Panc1 (cell line): ENCODE results near the gene ELOB. TPM values are rescaled to one million over a fixed set of nuclear protein-coding genes. Genes with fewer than 3 reads are reported as not detected.

ENCODE experiments used
- ATAC-seq: fragments of 200-7000 bp; cut with Tn5 transposase; 2 replicates; pipeline ENCODE4 v1.9.1; 2020; ENCODE audit warnings: mild to moderate bottlenecking, moderate library complexity
- BruUV-seq: library from RNA; stranded (reverse); fragments of 400-500 nt; replicated peaks from 2 replicates; lab custom pipeline; 2021; lab: Mats Ljungman, UMichigan
- CTCF ChIA-PET: fragments of 300-600 bp; sonication (Branson Sonifier 250); formaldehyde crosslinking; loops from one replicate; lab custom pipeline; 2022; ENCODE audit warnings: antibody characterized with exemption; lab: Charles Lee
- POLR2A ChIA-PET: fragments of 300-600 bp; sonication (Branson Sonifier 250); formaldehyde crosslinking; loops from one replicate; lab custom pipeline; 2022; ENCODE audit warnings: antibody characterized with exemption; lab: Charles Lee
- DNase-seq: peaks from one replicate; pipeline ENCODE4 v3.0.0-alpha.2; 2010; ENCODE audit warnings: low read depth, low spot score
- H3K27ac ChIP-seq: 2 replicates; pipeline ENCODE4 v1.5.1; 2011; ENCODE audit warnings: mild to moderate bottlenecking, low read length, inconsistent platforms
- H3K27me3 ChIP-seq: fragments of 200-500 bp; sonication (Bioruptor generic); 2 replicates; pipeline ENCODE4 v1.6.0; 2014; ENCODE audit warnings: low read length, inconsistent platforms; ENCODE audit not compliant: control insufficient read depth, insufficient read depth
- H3K36me3 ChIP-seq: fragments of 200-500 bp; sonication (Bioruptor generic); 2 replicates; pipeline ENCODE4 v1.5.1; 2014; ENCODE audit warnings: inconsistent platforms, mild to moderate bottlenecking, low read length, moderate library complexity; ENCODE audit not compliant: control insufficient read depth, insufficient read depth
- H3K4me1 ChIP-seq: 2 replicates; pipeline ENCODE4 v1.5.1; 2011; ENCODE audit warnings: inconsistent platforms, mild to moderate bottlenecking, low read length, moderate library complexity; ENCODE audit not compliant: control insufficient read depth, insufficient read depth
- H3K4me3 ChIP-seq, 2 experiments: 2 replicates each; pipeline ENCODE4 v1.5.1; 2011 to 2012; ENCODE audit warnings: low read depth in 2 of 2, low read length in 2 of 2, mild to moderate bottlenecking in 2 of 2, inconsistent platforms in 1 of 2, moderate library complexity in 1 of 2
- H3K9me3 ChIP-seq: fragments of 200-500 bp; sonication (Bioruptor generic); 2 replicates; pipeline ENCODE4 v1.5.1; 2014; ENCODE audit warnings: low read depth, mild to moderate bottlenecking, inconsistent platforms, low read length, moderate library complexity; ENCODE audit not compliant: control insufficient read depth, insufficient read depth
- CTCF ChIP-seq: fragments of 450-650 bp; IDR thresholded peaks from 2 replicates; pipeline ENCODE4 v1.5.1; 2017; ENCODE audit warnings: mild to moderate bottlenecking
- POLR2AphosphoS5 ChIP-seq: IDR thresholded peaks from 2 replicates; pipeline ENCODE4 v1.6.1; 2012; ENCODE audit warnings: mild to moderate bottlenecking, low read depth, low read length, moderate library complexity
- REST ChIP-seq, 2 experiments: IDR thresholded peaks; 2 replicates each; pipeline ENCODE4 v1.6.1; 2011 to 2012; ENCODE audit warnings: low read depth in 2 of 2, control low read depth in 1 of 2, low read length in 1 of 2, mild to moderate bottlenecking in 1 of 2, moderate library complexity in 1 of 2; ENCODE audit not compliant: insufficient read depth in 1 of 2
- SIN3A ChIP-seq: IDR thresholded peaks from 2 replicates; pipeline ENCODE4 v1.6.1; 2012; ENCODE audit warnings: low read depth, mild to moderate bottlenecking, low read length, moderate library complexity, borderline replicate concordance; ENCODE audit not compliant: insufficient read depth
- TCF7L2 ChIP-seq: IDR thresholded peaks from 2 replicates; pipeline ENCODE4 v1.6.1; 2011; ENCODE audit warnings: mild to moderate bottlenecking, low read depth, low read length, inconsistent platforms
- in situ Hi-C: cut with HindIII; loops from 2 replicates; pipeline ENCODE4 v1.10.0; 2016; ENCODE audit warnings: low sequenced_read_pairs, low pct_unique_long_range_greater_than_20kb
- intact Hi-C: fragments of 100-400 bp; cut with micrococcal nuclease; formaldehyde crosslinking; loops from one replicate; pipeline ENCODE4 v1.10.0; 2022; ENCODE audit not compliant: unreplicated experiment
- total RNA-seq: library from RNA; stranded (reverse); gene quantifications from one replicate; pipeline ENCODE4 v1.2.1, GENCODE V29; 2021; ENCODE audit not compliant: unreplicated experiment

ELOB gene
- total RNA-seq, 1 experiment from 2014 or later: 642 TPM

- BruUV-seq: no TSS peak
- ATAC-seq (peak; percentile 20; the same call in 1 of the 2 replicates), DNase-seq (no peak)
- Histone ChIP-seq H3K9me3 (no peaks in the 10 kb centered on the region), H3K27me3 (no peaks in the 10 kb centered on the region), H3K4me3 (no peak overlapping the region), H3K27ac (peak overlapping the region; percentile 46; the same call in 1 of the 2 replicates), H3K36me3 (no peaks in the 10 kb centered on the region), H3K4me1 (peaks cover 10% of the 10 kb centered on the region; the same call in 1 of the 2 replicates)
- in situ Hi-C loops (no loop called here), intact Hi-C loops (no loop called here)
- TF ChIP-seq REST (IDR thresholded peaks at IDR 0.05; ENCODE audit: insufficient read depth in 1 of 2, low read depth in 2 of 2, low read length in 1 of 2): no peak
- no peak for TF ChIP-seq SIN3A
- no peak for TF ChIP-seq TCF7L2
- no peak for TF ChIP-seq POLR2AphosphoS5
- no peak for TF ChIP-seq CTCF
- CTCF ChIA-PET: no interaction called here
- POLR2A ChIA-PET: no interaction called here
These were observed 9.2 kb upstream of the ELOB start for GRCh38 chr16:2786061-2786825.

GRCh38 chr16:2785101-2785991, 8.3 kb upstream of the ELOB start:
- Histone ChIP-seq H3K36me3 (no peaks in the 10 kb centered on the region), H3K9me3 (no peaks in the 10 kb centered on the region), H3K4me3 (no peak overlapping the region), H3K27ac (no peak overlapping the region), H3K27me3 (no peaks in the 10 kb centered on the region), H3K4me1 (peaks cover 10% of the 10 kb centered on the region; the same call in 1 of the 2 replicates)
- intact Hi-C loops (no loop called here), in situ Hi-C loops (no loop called here)
- ChIA-PET POLR2A (no interaction called here), CTCF (interaction anchor here (0.6 kb wide), 1 partner anchor 254 kb away, joined by 3 read pairs; the partner anchor contains the start of gene CEMP1)
- BruUV-seq: no TSS peak
- ATAC-seq (no peak), DNase-seq (no peak)
- TF ChIP-seq SIN3A (no peak), POLR2AphosphoS5 (no peak), REST (IDR thresholded peaks at IDR 0.05; ENCODE audit: insufficient read depth in 1 of 2, low read depth in 2 of 2, low read length in 1 of 2) (no peak), TCF7L2 (no peak), CTCF (no peak)
